GM21528 (cell line): ENCODE data around the gene BORA.
"Not testable (repeated sequence)": the region's sequence is repeated elsewhere in the genome, so short reads cannot be mapped to it uniquely, and the experiment has no call there.

Source experiments
- ATAC-seq: cut with Tn5 transposase; IDR thresholded peaks from one replicate; pipeline ENCODE4 v1.9.1; 2021; ENCODE audit warnings: mild to moderate bottlenecking, moderate library complexity; ENCODE audit not compliant: unreplicated experiment, low FRiP score

The BORA gene

DNA sequence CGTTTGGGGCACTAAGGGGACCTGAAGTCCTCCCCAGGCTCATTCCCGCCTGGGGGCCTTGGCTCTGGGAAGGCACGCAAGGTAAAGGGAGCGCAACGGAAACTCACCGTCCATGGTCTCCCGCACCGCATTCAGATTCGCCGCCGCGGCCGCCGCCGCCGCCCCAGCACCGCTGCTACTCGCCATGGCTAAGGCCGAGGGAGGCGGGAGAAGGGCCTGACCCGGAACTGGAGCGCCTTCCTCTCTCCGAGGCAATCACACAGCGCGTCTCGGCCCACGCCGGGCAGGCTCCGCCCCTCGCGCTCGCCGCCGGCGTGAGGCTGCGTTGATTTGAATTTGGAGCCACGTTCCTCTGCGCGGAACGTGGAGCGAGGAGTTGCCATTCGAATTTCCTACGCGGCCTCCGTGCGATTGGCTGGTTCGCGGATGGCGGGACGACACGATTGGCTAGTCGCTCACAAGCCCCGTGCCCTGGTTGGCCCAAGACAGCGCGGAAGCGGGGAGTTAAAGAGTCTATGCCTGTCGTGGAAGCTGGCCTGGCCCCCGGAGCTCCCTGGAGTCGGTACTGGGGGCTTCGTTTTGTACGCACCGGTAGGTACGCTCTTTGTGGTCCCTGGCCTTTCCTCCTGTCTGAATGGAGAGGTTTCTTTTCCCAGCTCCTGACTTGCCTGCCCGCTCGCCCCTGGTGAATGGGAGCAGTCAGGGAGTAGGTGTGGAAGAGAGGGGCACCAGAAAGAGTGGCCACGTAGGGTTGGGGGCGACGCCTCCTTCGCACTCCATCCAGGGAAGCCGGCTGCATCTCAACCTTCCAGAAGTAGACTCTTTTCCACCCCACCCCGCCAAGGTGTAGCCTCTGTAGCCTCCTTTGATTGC lies at the start of gene BORA, which contains the start of gene MZT1:
BORA (plus strand) TSS at position 507 of the 873 bp plus-strand sequence. CDS start 1,018 bp downstream, outside the sequence.
MZT1 (minus strand) TSS at position 213 of the 873 bp plus-strand sequence; CDS start at position 186, 27 bp downstream.
- peak; percentile 98 for ATAC-seq

DNA sequence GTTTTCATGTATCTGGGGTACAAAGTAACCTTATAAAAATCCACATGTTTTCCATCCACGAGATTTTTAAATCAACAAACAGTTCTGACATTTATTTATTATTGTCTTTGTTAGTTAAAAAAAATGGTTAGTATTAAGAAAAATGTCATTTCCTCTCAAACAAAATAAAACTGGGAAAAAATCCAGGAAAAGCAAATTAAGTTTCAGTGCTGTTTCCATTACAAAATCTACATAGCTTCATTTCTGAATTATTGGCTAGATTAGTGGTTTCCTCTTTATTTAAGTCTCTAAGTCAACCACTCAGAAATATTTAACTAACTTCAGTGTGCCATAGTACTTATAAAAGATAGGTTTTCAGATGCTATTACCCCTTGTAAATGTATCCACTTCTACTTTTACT lies 49.4 kb upstream of the BORA start:
- ATAC-seq, result no peak

DNA sequence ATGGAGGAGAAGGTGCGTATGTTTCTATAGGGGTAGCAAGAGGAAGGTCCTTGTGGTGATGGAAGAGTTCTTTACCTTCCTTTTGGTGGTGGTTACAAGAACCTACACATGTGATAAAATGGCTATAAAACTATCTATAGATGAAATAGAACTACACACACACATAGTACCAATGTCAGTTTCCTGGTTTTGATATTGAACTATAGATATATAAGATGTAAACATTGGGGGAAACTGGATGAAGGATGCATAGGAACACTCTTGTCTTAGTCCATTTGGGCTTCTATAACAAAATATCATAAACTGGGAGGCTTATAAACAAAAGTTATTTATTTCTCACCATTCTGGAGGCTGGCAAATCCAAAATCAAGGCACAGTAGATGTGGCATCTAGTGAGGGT lies 47.4 kb upstream of the BORA start:
- no peak for ATAC-seq

DNA sequence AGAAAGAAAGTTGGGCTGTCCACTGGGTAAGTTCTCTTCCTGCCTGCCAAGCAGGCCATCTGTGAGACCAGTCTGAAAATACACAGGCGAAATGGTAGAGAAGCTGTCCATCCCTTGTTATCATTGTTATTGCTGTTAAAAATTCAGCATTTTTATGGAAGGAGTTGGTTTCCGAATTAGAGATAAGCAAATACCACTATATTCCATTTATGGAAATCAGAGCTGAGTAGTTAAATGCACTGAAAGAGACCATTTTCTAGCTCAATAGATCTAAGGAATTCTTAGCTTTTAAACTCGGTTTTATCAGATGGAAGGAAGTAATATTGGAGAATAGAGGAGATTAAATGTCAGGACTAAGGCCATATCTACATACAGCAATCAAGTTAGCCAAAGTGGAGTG lies 41.0 kb upstream of the BORA start:
- ATAC-seq, result no peak

DNA sequence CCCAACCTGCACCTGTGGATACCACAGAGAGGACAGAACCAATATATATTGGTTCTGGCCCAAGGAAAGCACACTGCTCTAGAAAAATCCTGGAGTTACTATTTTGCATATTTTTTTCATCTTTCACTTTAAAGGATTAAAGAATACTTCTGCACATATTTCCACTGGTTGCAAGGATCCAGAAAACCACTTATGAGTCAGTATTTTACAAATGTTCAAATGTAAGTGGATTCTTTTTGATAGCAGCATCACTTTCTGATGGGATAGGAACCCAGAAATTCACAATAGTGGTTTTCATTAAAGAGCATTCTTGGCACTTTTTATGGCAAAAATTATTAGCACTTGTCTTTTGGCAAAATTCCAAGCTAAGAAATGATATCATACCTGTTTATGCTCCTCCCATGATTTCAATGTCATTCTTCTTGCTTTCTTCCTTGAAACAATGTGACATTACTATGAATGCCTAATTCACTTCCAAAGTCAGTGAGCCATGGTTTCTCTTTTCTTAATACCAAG lies 38.5 kb upstream of the BORA start:
- ATAC-seq, result no peak

DNA sequence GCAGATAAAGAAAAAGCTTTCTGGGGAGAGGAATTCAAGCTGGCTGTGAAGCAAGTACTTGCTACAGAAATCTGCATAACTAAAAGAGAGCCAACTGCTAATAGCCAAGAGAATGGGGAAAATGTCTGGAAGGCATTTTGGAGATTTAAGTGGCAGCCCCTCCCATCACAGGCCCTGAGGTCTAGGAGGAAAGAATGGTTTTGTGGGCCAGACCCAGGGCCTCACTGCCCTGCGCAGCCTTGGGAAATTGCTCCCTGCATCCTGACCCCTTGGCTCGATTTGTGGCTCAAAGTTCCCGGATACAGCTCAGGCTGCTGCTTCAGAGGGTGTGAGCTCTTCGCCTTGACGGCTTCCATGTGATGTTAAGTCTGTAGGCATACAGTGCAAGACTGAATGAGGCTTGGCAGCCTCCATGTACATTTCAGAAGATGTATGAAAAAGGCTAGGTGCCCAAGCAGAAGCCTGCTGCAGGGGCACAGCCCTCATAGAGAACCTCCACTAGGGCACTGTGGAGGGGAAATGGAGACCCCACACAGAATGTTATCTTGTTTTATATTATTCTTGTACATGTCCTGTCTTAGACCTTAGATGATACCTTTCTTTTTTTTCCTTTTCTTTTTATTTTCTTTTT lies 34.7 kb upstream of the BORA start:
- ATAC-seq, result no peak

DNA sequence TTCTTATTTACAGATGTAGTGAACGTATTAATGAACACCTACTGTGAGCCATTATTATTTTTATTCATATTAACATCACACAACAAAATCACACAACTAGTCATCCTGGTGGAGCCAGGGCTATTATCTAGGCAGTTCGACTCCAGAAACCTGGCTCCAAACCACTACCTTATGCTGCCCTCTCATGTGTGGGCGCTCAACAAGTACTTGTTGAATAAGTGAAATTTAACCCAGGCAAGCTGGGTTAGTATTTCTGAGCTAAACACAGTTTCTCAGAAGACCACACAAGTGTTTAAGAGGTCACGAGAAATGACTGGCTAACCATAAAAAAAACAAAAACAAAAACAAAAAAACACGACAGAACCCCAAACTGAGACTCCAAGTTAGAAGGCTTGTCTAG lies 33.9 kb upstream of the BORA start:
- ATAC-seq, result no peak

DNA sequence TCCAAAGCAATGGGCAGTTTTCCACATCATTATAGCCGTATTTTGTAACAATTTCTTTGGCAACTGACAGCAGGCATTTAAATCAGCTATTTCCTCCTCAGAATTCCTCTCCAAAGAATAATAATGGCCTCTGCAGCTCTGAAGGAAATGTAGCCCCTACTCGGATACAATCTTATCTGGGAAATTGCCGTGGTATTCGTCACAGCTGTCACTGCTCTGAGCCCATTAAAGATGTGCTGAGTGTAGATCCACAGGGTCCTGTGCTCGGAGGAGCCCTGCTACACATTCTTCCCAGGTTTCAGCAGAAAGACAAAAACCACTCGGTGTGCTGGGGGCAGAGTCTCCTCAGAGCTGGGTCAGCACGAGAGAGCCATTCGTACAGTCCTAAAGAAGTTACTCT lies 33.4 kb upstream of the BORA start:
- ATAC-seq, result no peak

DNA sequence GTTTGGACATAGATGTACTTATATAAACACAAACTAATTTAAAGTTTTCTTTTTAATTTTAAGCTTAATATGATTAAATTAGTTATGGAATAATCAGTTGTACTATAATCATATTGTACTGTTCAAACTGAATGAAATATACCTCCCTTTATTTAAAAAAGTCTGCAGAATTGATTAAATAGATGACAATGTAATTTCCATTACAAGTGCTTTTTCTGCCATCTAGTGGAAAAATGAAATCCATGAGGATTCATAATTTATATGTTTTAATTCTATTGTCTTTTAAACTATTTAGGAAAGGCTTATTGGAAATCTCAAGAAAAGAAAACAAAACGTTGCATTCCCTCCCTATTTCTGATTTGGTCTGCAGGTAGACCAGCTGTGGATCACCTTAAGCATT lies 31.1 kb upstream of the BORA start:
- ATAC-seq, result no peak

DNA sequence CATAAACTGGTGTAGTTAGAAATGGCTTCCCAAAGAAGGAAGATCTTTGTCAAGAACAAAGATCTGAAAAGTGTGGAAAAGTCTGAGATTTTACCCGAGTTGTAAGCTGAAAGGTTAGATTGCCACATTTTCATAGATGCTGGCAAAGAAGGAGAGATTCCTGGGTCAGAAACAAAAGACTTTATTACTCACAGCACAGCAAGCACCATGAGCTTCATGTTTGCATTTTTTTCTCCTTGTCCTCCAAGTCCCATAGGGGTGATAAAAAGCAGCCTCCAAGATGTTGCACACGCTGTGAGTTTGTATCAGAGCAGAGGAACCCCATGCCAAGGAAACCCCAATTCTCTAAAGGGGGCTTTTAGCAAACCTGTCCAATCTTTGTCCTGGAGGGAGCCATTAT lies 29.6 kb upstream of the BORA start:
- ATAC-seq, result no peak

DNA sequence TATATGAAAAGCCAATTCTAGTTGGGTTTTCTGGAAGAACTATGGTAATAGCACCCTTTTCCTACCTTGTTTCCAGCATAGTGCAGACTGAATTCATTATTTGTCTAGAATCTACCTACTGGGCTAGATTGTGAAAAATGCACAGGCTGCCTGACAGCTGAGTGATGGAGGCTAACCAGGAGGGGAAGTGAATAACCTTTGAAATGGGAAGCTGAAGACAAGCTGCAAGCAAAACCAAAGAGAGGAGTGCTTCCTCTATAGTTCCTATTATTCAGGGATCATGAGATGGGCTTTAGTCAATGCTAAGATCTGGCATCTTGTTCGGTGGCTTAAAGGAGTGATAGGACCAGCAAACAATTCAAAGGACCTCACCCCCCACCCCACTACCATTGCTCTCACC lies 27.2 kb upstream of the BORA start:
- no peak for ATAC-seq

DNA sequence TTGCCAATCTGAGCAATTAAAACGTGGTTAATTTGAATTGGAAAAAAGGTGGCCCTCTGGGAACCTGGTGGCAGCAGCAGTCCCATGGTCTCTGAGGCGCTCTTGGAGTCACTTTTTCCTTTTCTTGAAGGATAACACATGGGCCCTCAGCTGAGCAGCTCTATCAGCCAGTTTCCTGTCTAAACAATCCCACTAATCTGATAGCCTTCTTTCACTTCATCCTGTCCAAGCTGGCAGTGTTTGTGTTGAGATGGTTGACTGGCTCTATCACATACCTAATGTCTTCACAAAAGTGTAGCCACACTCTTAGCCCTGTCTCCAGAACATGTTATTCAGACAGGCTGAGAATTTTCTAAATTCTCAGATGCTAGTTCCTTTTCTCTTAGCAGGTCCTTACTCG lies 10.9 kb upstream of the BORA start:
- ATAC-seq, result no peak

DNA sequence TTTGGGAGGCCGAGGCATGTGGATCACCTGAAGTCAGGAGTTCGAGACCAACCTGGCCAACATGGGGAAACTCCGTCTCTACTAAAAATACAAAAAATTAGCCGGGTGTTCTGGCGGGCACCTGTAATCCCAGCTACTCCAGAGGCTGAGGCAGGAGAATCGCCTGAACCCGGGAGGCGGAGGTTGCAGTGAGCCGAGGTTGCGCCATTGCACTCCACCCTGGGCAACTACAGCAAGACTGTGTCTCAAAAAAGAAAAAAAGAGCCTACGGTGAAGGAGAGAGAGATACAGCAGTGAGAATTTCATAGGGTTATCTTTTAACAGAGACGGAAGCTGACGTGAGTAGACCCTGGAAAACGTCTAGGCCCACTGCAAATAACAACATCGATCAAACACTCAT lies 1.5 kb upstream of the BORA start:
- not testable (repeated sequence) for ATAC-seq

DNA sequence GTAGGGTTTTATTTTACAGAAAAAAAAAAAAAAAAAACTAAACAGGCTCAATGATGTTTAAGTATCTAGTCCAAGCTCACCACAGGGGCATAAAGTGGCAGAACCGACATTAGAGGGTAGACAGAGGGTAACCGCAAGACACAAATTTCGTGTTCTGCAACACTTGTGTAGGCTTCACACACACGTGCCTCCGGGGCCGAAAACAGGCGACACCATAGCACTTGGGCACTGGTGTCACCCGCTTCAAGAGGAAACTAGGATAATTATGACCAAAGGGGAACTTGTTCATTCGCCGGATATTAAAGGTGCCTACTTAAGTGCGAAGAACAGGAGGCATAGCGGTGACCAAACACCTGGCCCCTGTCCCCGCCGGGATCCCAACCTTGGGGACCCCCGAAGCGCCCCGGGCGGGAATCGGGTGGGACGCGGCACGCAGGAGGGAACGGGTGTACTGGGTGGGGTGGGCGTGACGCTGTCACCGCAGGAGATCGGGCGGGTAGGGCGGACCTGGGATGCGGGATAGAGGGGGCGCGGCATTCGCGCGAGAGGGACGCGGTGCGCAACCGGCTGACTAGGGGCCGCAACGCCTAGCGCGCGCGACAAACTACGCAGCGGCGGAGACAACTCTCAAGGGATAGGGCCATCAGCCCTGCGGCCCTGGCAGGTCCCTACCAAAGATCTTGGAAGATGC lies 852 bp upstream of the BORA start:
- peak; percentile 36 for ATAC-seq

DNA sequence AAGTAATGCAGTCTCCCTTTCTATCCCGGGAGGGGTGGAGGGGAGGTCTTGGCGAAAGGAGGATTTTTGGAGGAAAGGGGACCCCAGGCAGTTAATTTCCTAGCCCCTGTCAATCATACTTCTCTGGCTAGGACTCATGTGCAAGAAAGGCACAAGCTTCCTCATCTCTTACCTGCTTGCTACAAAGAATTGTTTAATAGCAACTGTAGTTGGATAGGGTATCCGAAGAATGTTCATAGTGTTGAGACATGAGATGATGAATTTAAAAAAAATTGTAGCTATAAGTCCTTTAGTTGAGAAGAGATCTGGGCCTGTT lies 525 bp downstream of the BORA start:
- no peak for ATAC-seq

DNA sequence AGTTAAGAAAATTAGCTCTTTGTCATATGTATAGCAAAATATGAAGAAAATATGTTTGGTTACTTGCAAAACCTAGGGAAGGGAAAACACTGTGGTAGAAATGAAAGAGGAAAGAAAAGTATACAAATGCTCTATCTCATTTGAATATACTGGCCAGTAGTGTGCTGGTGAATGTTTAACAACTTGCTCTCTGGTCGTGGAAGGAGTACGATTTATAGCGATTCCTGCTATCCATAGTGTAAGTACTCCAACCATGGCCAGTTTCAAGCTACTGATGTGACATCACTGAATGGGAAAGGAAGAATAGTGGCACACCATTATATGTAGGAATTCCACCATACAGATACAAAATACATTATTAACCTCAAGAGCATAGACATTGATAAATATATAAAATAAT lies 9.3 kb downstream of the BORA start:
- ATAC-seq, result no peak

DNA sequence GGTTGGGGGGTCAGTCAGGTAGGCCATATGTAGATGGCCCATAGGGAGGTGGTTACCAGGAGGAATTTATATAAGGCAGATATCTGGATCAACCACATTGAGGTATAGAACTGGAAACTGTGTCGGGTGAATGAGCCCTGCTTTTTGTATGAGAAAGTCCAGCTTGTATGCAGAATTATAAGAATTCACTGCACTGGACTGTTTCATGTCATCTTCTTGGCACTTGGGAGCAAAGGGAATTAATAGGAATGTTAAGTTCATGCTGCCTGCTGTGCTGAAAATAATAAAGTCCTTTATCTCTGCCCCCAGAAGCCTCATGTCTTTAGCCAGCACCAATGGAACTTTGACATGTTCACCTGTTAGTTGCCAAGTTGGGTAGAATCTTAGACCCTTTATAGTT lies 12.3 kb downstream of the BORA start:
- no peak for ATAC-seq

DNA sequence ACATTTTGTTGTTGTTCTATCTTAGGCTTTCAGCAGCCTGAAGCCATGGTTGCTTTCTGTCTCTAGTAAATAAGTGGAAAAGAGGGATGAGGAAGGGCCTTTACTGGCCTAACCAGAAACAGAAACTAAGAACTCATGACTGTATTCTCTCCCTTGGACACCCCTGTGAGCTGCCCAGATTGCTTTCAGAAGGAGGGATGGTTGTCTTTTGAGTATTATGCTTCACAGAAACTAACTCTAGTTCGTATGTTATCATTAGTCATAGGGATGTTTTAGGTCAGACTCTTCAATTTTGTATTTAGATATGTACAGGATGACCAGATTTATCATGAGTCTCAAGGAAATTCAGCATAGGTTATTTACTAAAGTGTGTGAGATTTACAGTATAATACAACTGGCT lies 17.5 kb downstream of the BORA start:
- ATAC-seq, result no peak

DNA sequence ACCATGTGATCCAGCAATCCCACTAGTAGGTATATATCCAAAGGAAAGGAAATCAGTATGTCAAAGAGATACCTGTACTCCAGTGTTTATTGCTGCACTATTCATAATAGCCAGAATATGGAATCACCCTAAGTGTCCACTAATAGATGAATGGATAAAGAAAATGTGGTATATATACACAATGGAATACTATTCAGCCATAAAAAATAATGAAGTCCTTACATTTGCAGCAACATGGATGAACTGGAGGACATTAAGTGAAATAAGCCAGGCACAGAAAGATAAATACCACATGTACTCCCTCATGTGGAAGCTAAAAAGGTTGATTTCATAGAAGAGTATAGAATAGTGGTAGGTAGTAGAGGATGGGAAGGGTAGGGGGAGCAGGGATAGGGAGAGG lies 23.5 kb downstream of the BORA start:
- ATAC-seq, result no peak

DNA sequence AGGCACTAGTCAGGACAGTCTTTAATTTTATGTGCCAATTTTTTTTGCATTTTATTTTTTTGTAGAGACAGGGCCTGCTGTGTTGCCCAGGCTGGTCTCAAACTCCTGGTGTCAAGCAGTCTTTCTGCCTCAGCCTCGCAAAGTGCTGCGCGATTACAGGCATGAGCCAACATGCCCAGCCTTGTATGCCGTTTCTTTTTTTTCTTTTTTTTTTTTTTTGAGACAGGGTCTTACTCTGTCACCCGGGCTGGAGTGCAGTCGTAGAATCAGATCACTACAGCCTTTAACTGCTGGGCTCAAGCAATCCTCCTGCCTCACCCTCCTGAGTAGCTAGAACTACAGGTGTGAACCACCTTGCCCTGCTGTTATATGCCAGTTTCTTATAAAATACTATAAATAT lies 26.4 kb downstream of the BORA start:
- ATAC-seq, result no peak

DNA sequence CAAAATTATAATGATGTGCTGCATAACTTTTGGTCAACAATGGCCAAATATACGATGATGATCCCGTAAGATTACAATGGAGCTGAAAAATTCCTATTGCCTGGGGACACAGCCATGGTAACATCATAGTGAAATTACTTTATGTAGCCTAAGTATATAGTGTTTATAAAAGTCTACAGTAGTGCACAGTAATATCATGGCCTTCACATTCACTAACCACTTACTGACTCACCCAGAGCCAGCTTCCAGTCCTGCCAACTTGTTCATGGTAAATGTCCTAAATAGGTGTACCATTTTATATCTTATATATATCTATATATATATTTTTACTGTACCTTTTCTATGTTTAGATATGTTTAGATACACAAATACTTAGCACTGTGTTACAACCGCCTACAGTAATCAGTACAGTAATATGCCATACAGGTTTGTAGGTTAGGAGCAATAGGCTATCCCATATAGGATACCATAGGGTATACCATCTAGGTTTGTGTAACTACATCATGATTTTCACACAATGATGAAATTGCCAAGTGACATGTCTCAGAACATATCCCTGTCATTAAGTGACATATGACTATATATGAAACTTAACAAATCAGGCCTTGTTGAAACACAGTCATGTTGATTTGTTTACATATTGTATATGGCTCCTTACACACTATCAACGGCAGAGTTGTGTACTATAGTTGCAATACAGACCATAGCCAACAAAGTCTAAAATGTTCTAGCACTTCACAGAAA lies 30.2 kb downstream of the BORA start:
- ATAC-seq, result no peak
